Measurements from ENCODE around the gene OR2F2.

Gene OR2F2

GRCh38 chr7:143892527-143893300, 42.3 kb upstream of the OR2F2 start:
- Histone ChIP-seq H3K27me3 (ENCODE audit: insufficient read depth, low read length, poor library complexity, severe bottlenecking) (no peaks in the 10 kb centered on the region), H3K9me2 (replicated peaks; ENCODE audit: low read depth, low read length) (no peaks in the 10 kb centered on the region), H3K9me3 (ENCODE audit: insufficient read depth, low read depth, low read length) (peaks cover 6% of the 10 kb centered on the region; the same call in 1 of the 2 replicates), H3K4me1 (ENCODE audit: insufficient read depth, low read length, poor library complexity, severe bottlenecking) (peaks cover 18% of the 10 kb centered on the region), H3K79me2 (ENCODE audit: insufficient read depth, low read length) (peaks cover 30% of the 10 kb centered on the region), H2AFZ (ENCODE audit: low read length) (no peak overlapping the region), H3K9ac (ENCODE audit: low read depth, low read length, poor library complexity, severe bottlenecking) (no peak overlapping the region), H3K4me3 (ENCODE audit: low read length, poor library complexity, severe bottlenecking) (peak overlapping the region; percentile 1), H4K20me1 (ENCODE audit: insufficient read depth, low read length, poor library complexity, severe bottlenecking) (peaks cover 20% of the 10 kb centered on the region), H3F3A (ENCODE audit: low read depth) (no peaks in the 10 kb centered on the region), H3K36me3 (ENCODE audit: insufficient read depth, low read length) (no peaks in the 10 kb centered on the region), H3K4me2 (ENCODE audit: low read depth, low read length, poor library complexity, severe bottlenecking) (peak overlapping the region; percentile 5)
- TF ChIP-seq EZH2phosphoT487 (IDR thresholded peaks at IDR 0.05; ENCODE audit: borderline replicate concordance), result no peak
- TF ChIP-seq, protein P1, sequence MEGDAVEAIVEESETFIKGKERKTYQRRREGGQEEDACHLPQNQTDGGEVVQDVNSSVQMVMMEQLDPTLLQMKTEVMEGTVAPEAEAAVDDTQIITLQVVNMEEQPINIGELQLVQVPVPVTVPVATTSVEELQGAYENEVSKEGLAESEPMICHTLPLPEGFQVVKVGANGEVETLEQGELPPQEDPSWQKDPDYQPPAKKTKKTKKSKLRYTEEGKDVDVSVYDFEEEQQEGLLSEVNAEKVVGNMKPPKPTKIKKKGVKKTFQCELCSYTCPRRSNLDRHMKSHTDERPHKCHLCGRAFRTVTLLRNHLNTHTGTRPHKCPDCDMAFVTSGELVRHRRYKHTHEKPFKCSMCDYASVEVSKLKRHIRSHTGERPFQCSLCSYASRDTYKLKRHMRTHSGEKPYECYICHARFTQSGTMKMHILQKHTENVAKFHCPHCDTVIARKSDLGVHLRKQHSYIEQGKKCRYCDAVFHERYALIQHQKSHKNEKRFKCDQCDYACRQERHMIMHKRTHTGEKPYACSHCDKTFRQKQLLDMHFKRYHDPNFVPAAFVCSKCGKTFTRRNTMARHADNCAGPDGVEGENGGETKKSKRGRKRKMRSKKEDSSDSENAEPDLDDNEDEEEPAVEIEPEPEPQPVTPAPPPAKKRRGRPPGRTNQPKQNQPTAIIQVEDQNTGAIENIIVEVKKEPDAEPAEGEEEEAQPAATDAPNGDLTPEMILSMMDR (conservative IDR thresholded peaks at IDR 0.05; ENCODE audit: low read length), result peak; percentile 77

GRCh38 chr7:143896667-143897066, 38.4 kb upstream of the OR2F2 start:
- H3K9me2 ChIP-seq (replicated peaks; ENCODE audit: low read depth, low read length), result no peaks in the 10 kb centered on the region
- H3K9me3 ChIP-seq (ENCODE audit: insufficient read depth, low read depth, low read length), result no peaks in the 10 kb centered on the region
- no peak overlapping the region for H3K9ac ChIP-seq (ENCODE audit: low read depth, low read length, poor library complexity, severe bottlenecking)
- H2AFZ ChIP-seq (ENCODE audit: low read length), result no peak overlapping the region
- peaks cover 46% of the 10 kb centered on the region for H4K20me1 ChIP-seq (ENCODE audit: insufficient read depth, low read length, poor library complexity, severe bottlenecking)
- H3K4me2 ChIP-seq (ENCODE audit: low read depth, low read length, poor library complexity, severe bottlenecking), result peak overlapping the region; percentile 39
- no peak for TF ChIP-seq EZH2phosphoT487 (IDR thresholded peaks at IDR 0.05; ENCODE audit: borderline replicate concordance)
- TF ChIP-seq, protein P1 (conservative IDR thresholded peaks at IDR 0.05; ENCODE audit: low read length), result no peak
- peaks cover 51% of the 10 kb centered on the region for H3K4me1 ChIP-seq (ENCODE audit: insufficient read depth, low read length, poor library complexity, severe bottlenecking)
- no peaks in the 10 kb centered on the region for H3F3A ChIP-seq (ENCODE audit: low read depth)
- no peaks in the 10 kb centered on the region for H3K36me3 ChIP-seq (ENCODE audit: insufficient read depth, low read length)
- H3K4me3 ChIP-seq (ENCODE audit: low read length, poor library complexity, severe bottlenecking), result no peak overlapping the region
- H3K27me3 ChIP-seq (ENCODE audit: insufficient read depth, low read length, poor library complexity, severe bottlenecking), result no peaks in the 10 kb centered on the region
- H3K79me2 ChIP-seq (ENCODE audit: insufficient read depth, low read length), result peaks cover 46% of the 10 kb centered on the region

GRCh38 chr7:143898810-143899209, 36.2 kb upstream of the OR2F2 start:
- Histone ChIP-seq H3K9me2 (replicated peaks; ENCODE audit: low read depth, low read length) (no peaks in the 10 kb centered on the region), H3K79me2 (ENCODE audit: insufficient read depth, low read length) (peaks cover 42% of the 10 kb centered on the region), H3K9me3 (ENCODE audit: insufficient read depth, low read depth, low read length) (no peaks in the 10 kb centered on the region), H3K4me2 (ENCODE audit: low read depth, low read length, poor library complexity, severe bottlenecking) (peak overlapping the region; percentile 90), H3K4me1 (ENCODE audit: insufficient read depth, low read length, poor library complexity, severe bottlenecking) (peaks cover 47% of the 10 kb centered on the region), H3K4me3 (ENCODE audit: low read length, poor library complexity, severe bottlenecking) (peak overlapping the region; percentile 76), H3K27me3 (ENCODE audit: insufficient read depth, low read length, poor library complexity, severe bottlenecking) (no peaks in the 10 kb centered on the region), H4K20me1 (ENCODE audit: insufficient read depth, low read length, poor library complexity, severe bottlenecking) (peaks cover 43% of the 10 kb centered on the region), H3K36me3 (ENCODE audit: insufficient read depth, low read length) (no peaks in the 10 kb centered on the region), H3F3A (ENCODE audit: low read depth) (no peaks in the 10 kb centered on the region), H3K9ac (ENCODE audit: low read depth, low read length, poor library complexity, severe bottlenecking) (no peak overlapping the region), H2AFZ (ENCODE audit: low read length) (no peak overlapping the region)
- TF ChIP-seq EZH2phosphoT487 (IDR thresholded peaks at IDR 0.05; ENCODE audit: borderline replicate concordance), result no peak
- TF ChIP-seq, protein P1 (conservative IDR thresholded peaks at IDR 0.05; ENCODE audit: low read length), result no peak
